Loucy (cell line): Measurements from ENCODE around the gene ANKLE2.

ENCODE experiments used
- EZH2phosphoT487 ChIP-seq: fragments of 200-600 bp; IDR thresholded peaks from 2 replicates; pipeline ENCODE4 v1.6.1; 2018; ENCODE audit warnings: antibody characterized with exemption, mild to moderate bottlenecking, moderate library complexity, borderline replicate concordance
- TF ChIP-seq, protein P1 (sequence below): fragments of 200-600 bp; sonication (generic); conservative IDR thresholded peaks from 2 replicates; pipeline ENCODE4 v1.5.1; 2014; ENCODE audit warnings: mild to moderate bottlenecking, antibody characterized with exemption, low read length

DNA sequence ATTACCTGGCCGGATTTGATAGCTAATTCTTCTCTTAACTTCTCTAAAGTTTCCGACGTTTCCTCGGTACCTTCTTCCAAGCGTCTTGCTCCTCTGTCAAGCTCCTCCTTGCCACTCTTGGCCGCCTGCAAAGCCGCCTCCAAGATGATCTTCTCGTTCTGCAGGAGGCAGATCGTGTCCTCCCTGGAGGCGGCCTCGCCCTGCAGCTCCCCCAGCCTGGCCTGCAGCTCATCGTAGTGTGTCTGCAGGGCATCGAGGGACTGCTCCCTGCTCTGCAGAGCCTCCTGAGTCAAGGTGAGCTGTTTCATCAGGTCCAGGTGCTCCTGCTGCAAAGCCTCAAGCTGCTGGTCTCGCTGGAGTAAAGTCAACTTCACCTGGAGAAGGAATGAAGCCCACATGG lies 34.2 kb upstream of the ANKLE2 start:
- TF ChIP-seq, protein P1, sequence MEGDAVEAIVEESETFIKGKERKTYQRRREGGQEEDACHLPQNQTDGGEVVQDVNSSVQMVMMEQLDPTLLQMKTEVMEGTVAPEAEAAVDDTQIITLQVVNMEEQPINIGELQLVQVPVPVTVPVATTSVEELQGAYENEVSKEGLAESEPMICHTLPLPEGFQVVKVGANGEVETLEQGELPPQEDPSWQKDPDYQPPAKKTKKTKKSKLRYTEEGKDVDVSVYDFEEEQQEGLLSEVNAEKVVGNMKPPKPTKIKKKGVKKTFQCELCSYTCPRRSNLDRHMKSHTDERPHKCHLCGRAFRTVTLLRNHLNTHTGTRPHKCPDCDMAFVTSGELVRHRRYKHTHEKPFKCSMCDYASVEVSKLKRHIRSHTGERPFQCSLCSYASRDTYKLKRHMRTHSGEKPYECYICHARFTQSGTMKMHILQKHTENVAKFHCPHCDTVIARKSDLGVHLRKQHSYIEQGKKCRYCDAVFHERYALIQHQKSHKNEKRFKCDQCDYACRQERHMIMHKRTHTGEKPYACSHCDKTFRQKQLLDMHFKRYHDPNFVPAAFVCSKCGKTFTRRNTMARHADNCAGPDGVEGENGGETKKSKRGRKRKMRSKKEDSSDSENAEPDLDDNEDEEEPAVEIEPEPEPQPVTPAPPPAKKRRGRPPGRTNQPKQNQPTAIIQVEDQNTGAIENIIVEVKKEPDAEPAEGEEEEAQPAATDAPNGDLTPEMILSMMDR = no peak
- no peak for TF ChIP-seq EZH2phosphoT487
